ENCODE data around the gene ZNF8.

GRCh38 chr19:58261600-58261967, 17.2 kb upstream of the ZNF8 start:
- TF ChIP-seq CTCF (conservative IDR thresholded peaks at IDR 0.05; ENCODE audit: low read length) (no peak), EZH2phosphoT487 (IDR thresholded peaks at IDR 0.05; ENCODE audit: borderline replicate concordance, low read depth, low read length) (no peak)
